ENCODE data around the gene CCNG2.

Gene CCNG2

DNA sequence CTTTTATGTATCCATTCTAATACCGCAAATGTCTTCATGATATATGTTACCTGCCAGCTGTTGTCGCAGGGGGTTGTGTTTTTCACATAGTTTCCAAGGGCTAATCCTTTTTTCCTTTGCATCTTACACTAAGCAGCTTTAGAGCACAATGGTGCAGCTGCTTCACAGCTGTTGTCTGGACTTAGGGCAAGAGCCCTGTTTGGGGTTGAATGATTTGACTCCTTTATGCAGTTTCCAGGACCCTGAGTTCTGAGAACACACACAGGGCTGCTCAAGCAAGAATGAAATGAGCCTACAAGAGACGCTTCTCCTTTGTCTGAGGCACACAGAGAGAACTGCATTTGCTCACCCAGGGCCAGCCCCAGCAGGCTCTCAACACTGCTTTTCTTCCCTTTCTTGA lies 20.2 kb downstream of the CCNG2 start:
- DNase-seq (ENCODE audit: low read depth) = no peak

DNA sequence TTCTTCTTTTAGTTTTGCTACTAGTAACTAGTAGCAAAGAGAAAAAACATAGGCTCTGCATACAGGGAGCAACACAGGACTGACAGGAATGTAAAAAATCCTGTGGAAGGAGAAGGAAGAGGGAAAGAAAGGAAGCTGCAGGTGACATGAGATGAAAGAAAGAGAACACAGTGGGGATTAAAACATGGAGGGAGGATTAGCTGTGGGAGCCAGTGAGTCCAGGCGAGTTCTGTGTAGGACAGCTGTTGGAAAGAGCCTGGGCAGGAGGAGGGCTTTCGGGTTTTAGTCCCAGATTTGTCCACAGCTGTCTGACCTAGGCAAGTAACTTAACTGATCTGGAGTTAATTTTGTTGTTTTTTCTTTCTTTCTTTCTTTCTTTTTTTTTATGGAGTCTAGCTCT lies 21.6 kb downstream of the CCNG2 start:
- DNase-seq (ENCODE audit: low read depth) = no peak

DNA sequence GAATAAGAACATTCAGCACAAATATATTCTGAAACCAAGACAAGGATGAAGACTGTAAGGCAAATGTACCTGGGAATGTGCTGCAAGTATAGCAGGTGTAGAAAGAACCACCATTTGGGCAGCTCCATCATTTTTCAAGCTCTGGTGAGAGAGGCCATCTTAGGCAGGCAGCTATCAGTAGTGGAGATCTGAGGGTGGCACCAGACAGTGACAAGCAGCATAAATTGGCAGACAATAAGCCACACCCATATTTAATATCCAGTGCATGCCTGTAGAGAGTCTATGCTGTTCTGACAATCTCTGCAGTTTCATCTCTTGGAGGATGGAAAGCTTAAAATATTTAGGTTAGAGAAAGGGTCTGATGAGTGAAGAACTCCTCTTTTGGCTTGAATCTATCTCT lies 22.5 kb downstream of the CCNG2 start:
- no peak for DNase-seq (ENCODE audit: low read depth)

GRCh38 chr4:77181720-77182119 lies 24.7 kb downstream of the CCNG2 start:
- no peak for DNase-seq (ENCODE audit: low read depth)

DNA sequence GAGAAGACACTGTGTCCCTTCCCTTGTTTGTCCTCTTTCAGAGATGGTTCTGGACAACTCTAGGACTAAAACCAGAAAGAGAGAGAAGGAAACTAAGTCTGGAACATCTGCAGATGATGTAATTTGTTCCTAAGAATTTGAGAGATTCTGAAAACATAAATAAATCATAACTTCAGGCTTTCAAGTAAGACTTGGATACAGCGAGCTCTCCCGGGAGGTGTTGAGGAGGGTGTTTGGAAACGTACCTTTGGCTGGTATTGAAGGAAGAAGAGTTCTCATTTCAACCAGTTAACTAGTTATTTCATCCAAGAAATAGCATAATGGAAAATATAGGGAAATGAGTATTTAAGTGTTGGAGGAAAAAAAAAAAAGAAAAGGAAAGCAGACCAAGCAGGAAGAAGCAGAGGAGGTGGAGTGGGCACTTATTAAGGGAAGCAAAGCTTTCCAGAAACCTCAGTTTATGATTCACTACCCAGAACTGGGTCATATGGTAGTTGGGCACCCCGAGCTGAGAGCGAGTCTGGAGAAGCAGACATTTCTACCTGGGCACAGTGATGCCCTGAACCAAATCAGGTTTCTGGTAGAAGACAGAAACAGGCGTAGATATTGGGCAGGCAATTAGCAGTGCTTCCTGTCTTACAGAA lies 26.9 kb downstream of the CCNG2 start:
- no peak for DNase-seq (ENCODE audit: low read depth)

GRCh38 chr4:77184974-77185373 lies 28.0 kb downstream of the CCNG2 start:
- no peak for DNase-seq (ENCODE audit: low read depth)

GRCh38 chr4:77185686-77186085 lies 28.7 kb downstream of the CCNG2 start:
- no peak for DNase-seq (ENCODE audit: low read depth)

DNA sequence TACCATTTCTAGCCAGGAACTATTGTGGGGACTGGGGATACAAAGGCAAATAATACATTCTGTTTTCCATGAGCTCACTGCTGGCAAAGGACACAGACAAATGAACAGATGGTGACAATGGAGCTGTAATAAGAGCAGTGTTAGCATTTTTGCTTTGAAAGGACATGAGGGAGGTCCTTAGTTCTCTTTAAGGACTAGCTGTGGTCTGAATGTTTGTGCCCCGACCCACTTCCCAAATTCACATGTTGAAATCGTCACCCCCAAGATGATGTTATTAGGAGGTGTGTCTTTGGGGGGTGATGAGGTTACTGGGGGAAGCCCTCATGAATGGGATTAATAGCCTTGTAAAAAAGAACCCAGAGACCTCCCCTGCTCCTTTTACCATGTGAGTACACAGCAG lies 30.3 kb downstream of the CCNG2 start:
- no peak for DNase-seq (ENCODE audit: low read depth)

DNA sequence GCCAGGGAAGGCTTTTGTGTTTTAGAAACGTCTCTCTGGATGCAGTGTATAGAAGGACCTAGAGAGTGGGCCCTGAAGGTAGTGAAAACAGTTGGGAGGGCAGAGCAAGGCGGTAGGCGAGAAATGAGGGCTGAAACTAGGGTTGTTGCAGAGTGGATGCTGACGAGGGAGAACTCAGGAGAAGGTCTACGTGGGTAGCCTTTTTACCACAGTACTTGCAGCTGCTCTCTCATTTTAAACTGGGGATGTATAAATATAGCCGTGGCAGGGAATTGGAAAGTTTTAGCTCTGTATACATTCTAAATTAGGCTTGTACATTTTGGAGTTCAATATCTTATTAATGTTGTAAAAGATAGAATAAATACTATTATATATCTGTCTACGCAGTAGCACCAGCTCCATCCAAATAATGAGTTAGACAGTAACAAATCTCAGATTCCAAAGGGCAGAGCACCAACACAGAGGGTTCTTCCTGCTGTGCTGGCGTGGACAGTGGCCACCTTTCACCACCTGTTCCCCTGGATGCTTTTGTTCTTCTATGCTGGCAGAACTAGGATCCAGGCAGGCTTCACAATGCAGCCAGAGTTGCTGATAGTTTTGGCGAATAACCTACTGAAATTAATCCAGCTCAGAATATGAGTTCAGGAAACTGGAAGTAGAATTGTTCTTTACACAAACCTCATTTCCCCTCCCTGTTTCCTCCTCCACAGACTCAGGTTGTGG lies 31.7 kb downstream of the CCNG2 start:
- DNase-seq (ENCODE audit: low read depth) = no peak

- DNase-seq (ENCODE audit: low read depth) = no peak
These were observed 32.4 kb downstream of the CCNG2 start for GRCh38 chr4:77189412-77189811.

DNA sequence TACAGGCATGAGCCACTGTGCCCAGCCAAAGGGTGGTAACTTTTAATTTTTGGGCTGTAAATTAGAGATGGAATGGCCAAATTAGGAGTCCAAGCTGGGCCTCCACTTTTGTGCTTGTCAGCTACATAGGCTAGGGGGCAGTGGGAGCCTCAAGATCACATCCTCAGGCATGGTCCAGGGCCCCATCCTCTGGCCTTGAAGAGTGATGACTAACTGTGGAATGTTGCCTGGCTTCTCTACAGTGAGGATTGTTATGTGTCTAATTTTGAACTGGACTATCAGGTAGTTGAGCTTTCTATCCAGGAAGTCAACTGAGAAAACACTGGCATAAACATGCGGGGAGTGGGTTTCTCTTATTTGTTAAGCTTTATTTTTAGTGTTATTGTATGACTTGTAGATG lies 33.0 kb downstream of the CCNG2 start:
- no peak for DNase-seq (ENCODE audit: low read depth)

- no peak for DNase-seq (ENCODE audit: low read depth)
These were observed 36.0 kb downstream of the CCNG2 start for GRCh38 chr4:77193046-77193445.

DNA sequence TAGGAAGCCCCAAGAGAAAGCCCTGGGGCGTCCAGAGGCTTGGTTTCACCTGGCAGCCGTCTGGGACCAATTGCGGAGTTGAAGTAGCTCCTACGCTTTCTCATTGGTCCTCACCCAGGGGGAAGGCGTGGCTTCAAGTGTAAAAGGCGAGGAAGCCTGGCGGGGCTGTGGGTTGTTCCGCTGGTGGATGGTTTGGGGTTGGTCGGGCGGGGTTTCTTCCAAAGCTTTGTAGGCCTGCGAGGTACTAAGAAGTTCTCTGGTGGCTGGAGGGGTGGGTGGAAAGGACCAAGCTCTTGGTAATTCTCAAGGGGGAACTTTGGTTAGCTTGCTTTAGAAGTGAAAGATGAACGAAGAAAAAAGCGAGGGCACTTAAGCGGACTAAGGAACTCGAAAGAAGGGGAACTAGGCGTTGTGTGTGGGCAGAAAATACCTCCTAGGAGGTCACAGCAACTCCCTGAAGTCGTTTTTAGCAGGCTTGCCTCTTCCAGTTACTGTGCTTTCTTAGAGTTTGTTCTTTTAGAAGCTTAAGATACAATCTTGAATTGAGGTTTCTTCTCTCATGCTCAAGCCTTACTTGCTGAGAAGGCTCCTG lies 36.6 kb downstream of the CCNG2 start:
- no peak for DNase-seq (ENCODE audit: low read depth)

DNA sequence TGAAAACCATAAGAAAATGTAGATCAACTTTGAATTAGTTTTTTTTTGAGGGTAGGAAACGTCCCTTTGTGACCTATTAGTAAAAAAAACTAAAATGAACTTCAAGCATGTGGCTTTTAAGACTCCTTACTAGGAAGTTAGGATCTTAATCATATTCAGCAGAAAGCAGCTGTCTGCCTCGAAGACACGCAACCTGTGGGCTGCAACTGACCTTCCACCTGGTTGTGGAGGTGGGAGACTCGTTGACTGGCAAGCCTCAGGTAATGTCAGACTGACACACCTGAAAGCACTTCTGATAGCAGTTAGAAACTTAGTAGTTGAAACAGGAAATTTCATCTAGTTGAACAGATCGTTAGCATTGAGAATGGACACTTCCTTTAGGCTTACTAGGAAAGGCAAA lies 37.4 kb downstream of the CCNG2 start:
- no peak for DNase-seq (ENCODE audit: low read depth)

GRCh38 chr4:77194989-77195388 lies 38.0 kb downstream of the CCNG2 start:
- DNase-seq (ENCODE audit: low read depth) = no peak

GRCh38 chr4:77196866-77197265 lies 39.9 kb downstream of the CCNG2 start:
- DNase-seq (ENCODE audit: low read depth) = no peak

GRCh38 chr4:77197361-77197760 lies 40.4 kb downstream of the CCNG2 start:
- DNase-seq (ENCODE audit: low read depth) = no peak

DNA sequence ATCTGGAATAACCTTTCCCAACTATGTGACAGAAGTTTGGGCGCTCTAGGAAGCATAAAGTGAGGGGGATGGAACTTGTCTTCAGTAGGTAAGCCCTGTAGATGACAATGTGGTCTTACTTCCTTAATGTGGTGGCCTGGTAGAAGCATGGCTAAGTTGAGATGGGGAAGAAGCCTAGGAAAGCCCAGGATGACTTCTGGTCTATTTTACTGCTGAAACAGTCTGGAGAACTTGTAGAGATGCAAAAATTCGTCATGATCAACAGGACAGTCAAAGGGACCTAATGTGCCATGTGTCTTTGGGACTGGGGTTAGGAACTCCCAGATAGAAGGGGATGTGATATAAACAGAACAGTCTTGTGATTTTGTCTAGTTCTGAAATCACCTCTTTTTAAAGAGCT lies 40.8 kb downstream of the CCNG2 start:
- DNase-seq (ENCODE audit: low read depth) = no peak

- DNase-seq (ENCODE audit: low read depth) = no peak
These were observed 42.3 kb downstream of the CCNG2 start for GRCh38 chr4:77199276-77199675.

DNA sequence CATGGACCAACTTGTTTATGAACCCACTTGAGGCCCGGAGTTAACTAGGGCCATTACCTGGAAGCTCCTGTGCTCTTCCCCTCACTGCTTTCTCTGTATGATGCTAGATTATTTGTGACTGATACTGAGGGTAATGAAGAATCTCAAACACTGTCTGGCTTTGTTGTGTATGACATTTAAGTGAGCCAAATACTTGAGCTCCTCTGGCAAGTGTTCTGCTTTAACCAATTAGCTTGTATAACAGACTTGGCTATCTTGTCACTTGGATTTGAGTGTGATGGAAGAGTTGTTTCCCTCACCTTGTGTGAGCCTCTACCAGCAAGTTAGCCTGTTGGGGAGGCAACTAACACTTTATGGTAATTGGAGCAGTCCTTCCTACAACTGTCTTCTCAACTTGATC lies 42.7 kb downstream of the CCNG2 start:
- no peak for DNase-seq (ENCODE audit: low read depth)

DNA sequence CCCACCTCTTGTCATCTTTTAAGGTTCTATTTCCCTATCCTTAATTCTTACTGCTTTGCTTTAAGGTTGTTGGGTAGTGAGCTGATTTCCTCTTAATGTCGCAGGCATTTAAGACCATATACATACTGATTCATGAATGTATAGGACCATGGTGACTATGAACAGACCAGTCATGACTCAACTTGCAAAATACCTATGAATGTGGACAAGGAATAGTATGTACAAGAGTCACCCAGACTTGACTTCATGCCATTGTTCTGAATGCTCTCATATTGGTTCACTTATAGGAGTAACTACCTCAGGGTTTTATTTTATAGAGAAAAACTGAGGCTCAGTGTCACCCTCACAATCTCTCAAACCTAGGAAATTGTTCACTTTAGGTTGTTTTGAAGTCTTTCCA lies 44.3 kb downstream of the CCNG2 start:
- DNase-seq (ENCODE audit: low read depth) = no peak

- no peak for DNase-seq (ENCODE audit: low read depth)
These were observed 44.9 kb downstream of the CCNG2 start for GRCh38 chr4:77201857-77202256.

DNA sequence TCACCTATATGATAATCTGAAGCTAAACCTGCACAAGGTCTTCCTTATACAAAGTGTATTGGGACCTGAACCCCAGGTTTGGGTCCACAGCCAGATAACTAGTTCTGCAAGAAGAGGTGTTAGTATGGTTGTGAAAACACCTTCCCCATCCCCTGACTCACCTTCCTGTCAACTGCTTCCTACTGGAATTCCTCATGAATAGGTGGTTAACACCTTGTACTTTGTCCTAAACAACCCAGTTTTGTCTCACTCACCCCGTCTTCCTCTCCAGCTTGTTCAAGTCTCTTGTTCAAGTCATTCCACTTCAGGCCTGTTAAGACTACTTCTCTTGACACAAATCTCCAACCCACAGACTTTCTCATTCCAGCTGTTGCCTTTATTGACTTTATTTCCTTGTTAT lies 45.5 kb downstream of the CCNG2 start:
- DNase-seq (ENCODE audit: low read depth) = no peak

Measured in fibroblast of the conjunctiva (primary cell).